Liver (tissue), 9 donors: Measurements from ENCODE around the gene CFI. TPM values are rescaled to one million over a fixed set of nuclear protein-coding genes. Genes with fewer than 3 reads are reported as not detected.

Experiments used
- DNase-seq: peaks from one replicate; pipeline ENCODE4 v3.0.0-alpha.2; 2017; ENCODE audit warnings: low spot score
- H3K27ac ChIP-seq, 2 donors: one replicate each; pipeline ENCODE4 v1.7.0; 2013; ENCODE audit warnings: inconsistent platforms in 2 of 2, low read length in 2 of 2, control low read depth in 1 of 2, low read depth in 1 of 2, mild to moderate bottlenecking in 1 of 2
- H3K27me3 ChIP-seq, 4 donors: one replicate each; pipeline versions ENCODE4 v1.6.1 to v1.7.0; 2013; ENCODE audit warnings: low read length in 3 of 4, inconsistent platforms in 1 of 4, mild to moderate bottlenecking in 1 of 4, moderate library complexity in 1 of 4; ENCODE audit not compliant: control insufficient read depth in 4 of 4, insufficient read depth in 4 of 4
- H3K36me3 ChIP-seq, 4 donors: one replicate each; pipeline versions ENCODE4 v1.6.1 to v1.7.0; 2013; ENCODE audit warnings: low read length in 3 of 4, mild to moderate bottlenecking in 3 of 4, low read depth in 1 of 4, moderate library complexity in 1 of 4; ENCODE audit not compliant: control insufficient read depth in 4 of 4, insufficient read depth in 3 of 4
- H3K4me1 ChIP-seq, 4 donors: one replicate each; pipeline versions ENCODE4 v1.6.1 to v1.7.0; 2013; ENCODE audit warnings: low read length in 3 of 4, mild to moderate bottlenecking in 3 of 4, moderate library complexity in 1 of 4; ENCODE audit not compliant: control insufficient read depth in 4 of 4, insufficient read depth in 4 of 4
- H3K4me3 ChIP-seq, 3 donors: one replicate each; pipeline versions ENCODE4 v1.6.1 to v1.7.0; 2013; ENCODE audit warnings: low read length in 3 of 3, control low read depth in 1 of 3, low read depth in 1 of 3, mild to moderate bottlenecking in 1 of 3
- H3K9ac ChIP-seq, 2 donors: one replicate each; pipeline ENCODE4 v1.7.0; 2013; ENCODE audit warnings: low read length in 2 of 2, mild to moderate bottlenecking in 2 of 2, moderate library complexity in 2 of 2, control low read depth in 1 of 2, low read depth in 1 of 2
- H3K9me3 ChIP-seq, 4 donors: one replicate each; pipeline versions ENCODE4 v1.6.1 to v1.7.0; 2013; ENCODE audit warnings: low read length in 3 of 4; ENCODE audit not compliant: control insufficient read depth in 4 of 4
- ATF3 ChIP-seq: IDR thresholded peaks from 2 replicates; pipeline ENCODE4 v1.6.1; 2016; ENCODE audit warnings: antibody characterized with exemption
- CTCF ChIP-seq: fragments of 150-350 bp; IDR thresholded peaks from 2 replicates; pipeline ENCODE4 v1.5.1; 2017; ENCODE audit warnings: improper control_type of control experiment, low read depth, low read length; ENCODE audit not compliant: missing input control
- EGR1 ChIP-seq, 2 donors: IDR thresholded peaks; 2 replicates each; pipeline ENCODE4 v1.6.1; 2016 to 2018; ENCODE audit warnings: antibody characterized with exemption in 2 of 2, low read depth in 2 of 2
- FOXA1 ChIP-seq: IDR thresholded peaks from 2 replicates; pipeline ENCODE4 v1.6.1; 2016; ENCODE audit warnings: antibody characterized with exemption
- FOXA2 ChIP-seq: IDR thresholded peaks from 2 replicates; pipeline ENCODE4 v1.6.1; 2016; ENCODE audit warnings: antibody characterized with exemption
- GABPA ChIP-seq, 2 donors: IDR thresholded peaks in 1 of 2; conservative IDR thresholded peaks in 1 of 2; 2 replicates each; pipeline ENCODE4 v1.6.1; 2016; ENCODE audit warnings: antibody characterized with exemption in 2 of 2, mild to moderate bottlenecking in 1 of 2, moderate library complexity in 1 of 2
- HNF4A ChIP-seq, 2 donors: conservative IDR thresholded peaks; 2 replicates each; pipeline ENCODE4 v1.6.1; 2016; ENCODE audit warnings: antibody characterized with exemption in 2 of 2, mild to moderate bottlenecking in 2 of 2
- HNF4G ChIP-seq: IDR thresholded peaks from 2 replicates; pipeline ENCODE4 v1.6.1; 2016; ENCODE audit warnings: antibody characterized with exemption
- JUND ChIP-seq, 2 donors: IDR thresholded peaks; 2 replicates each; pipeline ENCODE4 v1.6.1; 2016; ENCODE audit warnings: antibody characterized with exemption in 2 of 2
- MAX ChIP-seq: IDR thresholded peaks from 2 replicates; pipeline ENCODE4 v1.6.1; 2016; ENCODE audit warnings: antibody characterized with exemption
- NR2F2 ChIP-seq: IDR thresholded peaks from 2 replicates; pipeline ENCODE4 v1.6.1; 2016; ENCODE audit warnings: antibody characterized with exemption
- RAD21 ChIP-seq, 2 donors: IDR thresholded peaks; 2 replicates each; pipeline ENCODE4 v1.6.1; 2016; ENCODE audit warnings: antibody characterized with exemption in 2 of 2, mild to moderate bottlenecking in 2 of 2
- REST ChIP-seq: IDR thresholded peaks from 2 replicates; pipeline ENCODE4 v1.6.1; 2016; ENCODE audit warnings: antibody characterized with exemption, mild to moderate bottlenecking
- RXRA ChIP-seq, 2 donors: IDR thresholded peaks; 2 replicates each; pipeline ENCODE4 v1.6.1; 2017 to 2018; ENCODE audit warnings: antibody characterized with exemption in 2 of 2, mild to moderate bottlenecking in 1 of 2
- SP1 ChIP-seq: IDR thresholded peaks from 2 replicates; pipeline ENCODE4 v1.6.1; 2018; ENCODE audit warnings: antibody characterized with exemption, mild to moderate bottlenecking
- TAF1 ChIP-seq: conservative IDR thresholded peaks from 2 replicates; pipeline ENCODE4 v1.6.1; 2016; ENCODE audit warnings: antibody characterized with exemption, mild to moderate bottlenecking
- YY1 ChIP-seq: IDR thresholded peaks from 2 replicates; pipeline ENCODE4 v1.6.1; 2016; ENCODE audit warnings: antibody characterized with exemption, mild to moderate bottlenecking
- ZBTB33 ChIP-seq: IDR thresholded peaks from 2 replicates; pipeline ENCODE4 v1.6.1; 2016; ENCODE audit warnings: antibody characterized with exemption
- WGBS: extraction: QIAGEN DNeasy Blood & Tissue Kit; methylation state at CpG from one replicate; pipeline ENCODE4 v1.1.7; 2013; 5-methylcytosine and 5-hydroxymethylcytosine counted together
- polyA plus RNA-seq, 2 donors: library from polyadenylated mRNA; stranded (reverse) in 1 of 2; unstranded in 1 of 2; fragments of 200-250 nt in 1 of 2; fragments of >200 nt in 1 of 2; fragmentation: Nextera tagmentation in 1 of 2; extraction: Ambion mirVana in 1 of 2; gene quantifications; one replicate each; pipeline versions ENCODE4 v1.2.1 to v1.2.3, GENCODE V29; 2013 to 2015
- total RNA-seq, 2 donors: library from RNA; depleted of rRNA; stranded (reverse); fragments of >200 nt; gene quantifications; one replicate each; pipeline ENCODE4 v1.2.3, GENCODE V29; 2014
- donor health status: healthy.
- donor health status: healthy.
- donor health status: healthy.
- donor health status: healthy.
- donor health status: healthy.

Gene CFI
- total and polyA plus RNA-seq, 4 donors, result 232 to 598 (median 500) TPM

- Histone ChIP-seq H3K9me3 (no peaks in the 10 kb centered on the region), H3K9ac (no peak overlapping the region), H3K27ac (no peak overlapping the region), H3K4me3 (no peak overlapping the region), H3K36me3 (peaks cover 4 to 28% (median 27%) of the 10 kb centered on the region in 4 donors), H3K4me1 (peaks cover 2 to 18% (median 6%) of the 10 kb centered on the region in 4 donors), H3K27me3 (no peaks in the 10 kb centered on the region)
- TF ChIP-seq FOXA1 (no peak), CTCF (no peak), NR2F2 (no peak), GABPA (IDR thresholded peaks at IDR 0.05 in 1 of 2, conservative IDR thresholded peaks at IDR 0.05 in 1 of 2) (no peak), FOXA2 (no peak)
- 92% methylated on average over 10 of the region's 10 CpGs for WGBS
- DNase-seq, result no peak
These were observed 63.5 kb downstream of the CFI start for GRCh38 chr4:109738104-109738872.

- H3K4me1 ChIP-seq, result peaks cover 2 to 18% (median 7%) of the 10 kb centered on the region in 4 donors
- TF ChIP-seq HNF4G (no peak), CTCF (no peak), YY1 (peak; percentile 66), HNF4A (conservative IDR thresholded peaks at IDR 0.05) (peak in 1 of 2 donors; percentile 12), RXRA (IDR thresholded peaks at IDR 0.05) (peak in 1 of 2 donors; percentile 21), GABPA (IDR thresholded peaks at IDR 0.05 in 1 of 2, conservative IDR thresholded peaks at IDR 0.05 in 1 of 2) (no peak), ATF3 (no peak), JUND (IDR thresholded peaks at IDR 0.05) (no peak), RAD21 (IDR thresholded peaks at IDR 0.05) (no peak), MAX (peak; percentile 64), ZBTB33 (peak; percentile 72), SP1 (no peak), REST (no peak), EGR1 (IDR thresholded peaks at IDR 0.05; ENCODE audit: low read depth in 2 of 2) (no peak), FOXA2 (no peak), NR2F2 (no peak), TAF1 (no peak), FOXA1 (no peak)
- 36% methylated on average over 7 of the region's 7 CpGs for WGBS
- H3K9ac ChIP-seq, result no peak overlapping the region
- no peak overlapping the region for H3K27ac ChIP-seq
- H3K27me3 ChIP-seq, result no peaks in the 10 kb centered on the region
- H3K9me3 ChIP-seq, result no peaks in the 10 kb centered on the region
- DNase-seq, result no peak
- peaks cover 3 to 9% (median 6%) of the 10 kb centered on the region in 4 donors for H3K36me3 ChIP-seq
- no peak overlapping the region for H3K4me3 ChIP-seq
These were observed 66.0 kb downstream of the CFI start for GRCh38 chr4:109735566-109736365.
